GM12872 (cell line): Measurements from ENCODE around the gene ATP6V1G1.

Source experiments
- CTCF ChIP-seq: IDR thresholded peaks from 3 replicates; pipeline ENCODE4 v1.5.1; 2011; ENCODE audit warnings: low read depth, mild to moderate bottlenecking, low read length, moderate library complexity; ENCODE audit not compliant: insufficient read depth

The ATP6V1G1 gene

GRCh38 chr9:114619191-114619761 is 31.7 kb downstream of the ATP6V1G1 start:
- no peak for TF ChIP-seq CTCF

- no peak for TF ChIP-seq CTCF
These were observed 34.0 kb downstream of the ATP6V1G1 start for GRCh38 chr9:114621561-114621960.

GRCh38 chr9:114621975-114622609 is 34.5 kb downstream of the ATP6V1G1 start:
- TF ChIP-seq CTCF = no peak

- TF ChIP-seq CTCF = no peak
These were observed 37.1 kb downstream of the ATP6V1G1 start for GRCh38 chr9:114624677-114625076.

GRCh38 chr9:114626415-114627020 is 38.9 kb downstream of the ATP6V1G1 start:
- TF ChIP-seq CTCF = no peak

GRCh38 chr9:114627553-114627952 is 40.0 kb downstream of the ATP6V1G1 start:
- TF ChIP-seq CTCF = no peak

- TF ChIP-seq CTCF = no peak
These were observed 42.1 kb downstream of the ATP6V1G1 start for GRCh38 chr9:114629563-114630090.
